T-helper 1 cell treated with Interleukin-12 subunit alpha and Interleukin-12 subunit beta and Interleukin-4 antibody, amounts not matched to agents 30 ng/mL and 1 ng/mL, for 36 hours (primary cell): ENCODE measurements around the gene UBE2H. TPM values are rescaled to one million over a fixed set of nuclear protein-coding genes. Genes with fewer than 3 reads are reported as not detected.
"Not testable (repeated sequence)": the region's sequence is repeated elsewhere in the genome, so short reads cannot be mapped to it uniquely, and the experiment has no call there.

Experiments used
- intact Hi-C: fragments of 100-400 bp; cut with micrococcal nuclease; formaldehyde crosslinking; loops from one replicate; pipeline ENCODE4 v1.15.1; 2024
- total RNA-seq: library from RNA; stranded (reverse); gene quantifications from 2 replicates; pipeline ENCODE4 v1.2.3, GENCODE V29; 2022

UBE2H gene
- total RNA-seq, 1 donor from 2014 or later, result 35.8 TPM

GRCh38 chr7:129875745-129876411 is 76.9 kb downstream of the UBE2H start:
- intact Hi-C loops, result no loop called here

DNA sequence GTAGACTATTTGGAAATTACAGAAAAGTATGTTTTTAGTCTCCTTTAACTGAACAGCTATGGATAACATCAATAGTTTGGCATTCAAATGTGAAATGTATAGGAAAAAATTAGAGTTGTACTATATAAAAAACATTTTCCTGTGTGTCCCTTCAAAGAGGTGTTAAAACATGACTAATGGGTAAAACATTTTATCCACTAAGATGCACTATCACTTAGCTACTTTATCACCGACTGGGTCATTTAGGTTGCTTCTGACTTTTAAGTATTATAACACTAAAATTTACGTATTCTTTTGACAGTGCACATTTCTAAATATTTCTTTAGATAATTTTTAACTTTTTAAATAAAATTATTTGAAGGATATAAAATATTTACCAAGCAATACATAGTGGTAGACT is 77.6 kb downstream of the UBE2H start:
- intact Hi-C loops, result no loop called here

- intact Hi-C loops, result no loop called here
These were observed 78.0 kb downstream of the UBE2H start for GRCh38 chr7:129874722-129875121.

- intact Hi-C loops, result no loop called here
These were observed 80.7 kb downstream of the UBE2H start for GRCh38 chr7:129872054-129872453.

DNA sequence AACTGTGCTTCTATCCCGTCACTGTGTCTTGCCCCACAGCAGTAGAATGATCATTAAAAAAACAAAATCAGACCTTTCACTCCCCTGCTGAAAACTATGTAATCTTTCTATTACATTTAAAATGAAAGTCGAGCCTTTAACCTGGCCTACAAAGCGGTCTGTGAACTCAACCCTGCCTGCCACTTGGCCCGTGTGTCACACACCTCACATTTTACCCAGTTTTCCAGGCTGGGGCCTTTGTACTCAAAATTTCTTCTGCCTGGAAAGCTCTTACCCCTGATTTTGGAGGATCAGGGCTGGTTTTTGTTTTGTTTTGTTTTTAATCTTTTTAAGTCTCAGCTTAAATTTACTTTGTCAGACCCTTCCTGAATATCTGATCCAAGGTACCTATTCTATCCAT is 82.1 kb downstream of the UBE2H start:
- intact Hi-C loops, result no loop called here

DNA sequence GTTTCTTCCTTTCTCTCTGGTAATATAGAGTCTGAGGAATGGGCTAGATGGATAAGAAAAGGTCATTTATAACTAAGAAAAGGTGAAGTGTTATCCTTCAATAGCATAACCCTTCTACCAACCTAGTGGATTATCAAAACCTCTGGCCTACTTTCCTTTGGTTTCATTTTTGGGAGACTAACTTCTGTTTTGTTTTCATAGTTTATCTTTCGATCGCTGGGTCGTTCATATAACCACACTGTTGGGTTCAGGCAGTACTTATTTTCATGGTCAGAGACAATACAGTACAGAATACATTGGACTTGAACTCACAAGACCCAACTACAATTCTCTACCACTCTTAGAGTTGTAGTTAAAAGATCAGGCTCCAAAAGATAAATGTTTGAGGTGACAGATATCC is 86.5 kb downstream of the UBE2H start:
- intact Hi-C loops, result no loop called here

DNA sequence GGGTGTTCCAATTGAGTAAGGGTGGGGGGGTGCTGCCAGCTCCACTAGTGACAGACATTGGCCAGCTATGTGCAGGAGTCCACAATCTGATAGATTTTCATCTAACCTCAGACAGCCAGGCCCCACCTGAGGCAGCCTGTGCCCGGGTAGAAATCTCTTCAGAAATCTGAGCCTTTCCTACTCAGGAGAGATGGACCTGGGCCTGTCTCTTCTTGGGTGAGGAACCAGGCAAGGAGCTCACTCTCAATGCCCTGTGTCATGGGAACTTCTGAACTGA is 86.9 kb downstream of the UBE2H start:
- intact Hi-C loops, result no loop called here

- intact Hi-C loops, result no loop called here
These were observed 87.5 kb downstream of the UBE2H start for GRCh38 chr7:129865093-129865924.

- intact Hi-C loops, result not testable (repeated sequence)
These were observed 88.1 kb downstream of the UBE2H start for GRCh38 chr7:129864676-129865075.

DNA sequence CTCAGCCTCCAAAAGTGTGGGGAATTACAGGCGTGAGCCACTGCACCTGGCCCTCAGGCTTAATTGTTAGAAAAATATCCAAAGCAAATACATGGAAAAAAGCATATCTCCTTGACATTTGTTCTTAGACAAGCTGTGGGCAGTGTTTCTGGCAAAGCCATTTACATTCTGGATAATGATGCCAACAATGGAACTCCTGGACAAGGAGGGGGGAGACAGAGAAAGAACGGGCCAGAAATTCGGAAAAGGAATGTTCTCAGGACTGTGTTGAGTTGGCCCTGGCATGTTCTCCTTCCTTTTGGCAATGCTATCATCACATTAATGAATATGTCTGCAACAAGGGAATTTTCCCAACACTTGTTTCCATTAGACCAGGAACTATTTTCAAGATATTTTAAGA is 88.7 kb downstream of the UBE2H start:
- intact Hi-C loops, result no loop called here

DNA sequence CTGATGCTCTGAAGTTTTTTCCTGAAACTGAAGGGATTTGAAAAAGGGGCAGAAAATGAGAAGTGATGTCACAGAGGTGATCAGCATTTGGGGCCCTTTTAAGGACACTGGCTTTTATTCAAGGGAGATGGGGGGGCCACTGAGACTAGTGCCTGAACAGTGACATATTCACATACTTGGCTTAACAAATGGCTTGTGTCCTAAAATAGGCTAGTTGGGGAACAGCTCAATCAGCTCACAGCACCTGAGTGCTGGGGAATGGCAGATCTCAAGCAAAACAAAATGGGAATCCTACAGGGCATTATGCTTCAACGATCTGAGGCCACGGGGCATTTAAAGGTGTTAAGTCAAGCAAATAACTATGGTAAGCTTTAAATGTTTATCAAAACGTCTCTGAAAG is 90.1 kb downstream of the UBE2H start:
- intact Hi-C loops, result no loop called here

DNA sequence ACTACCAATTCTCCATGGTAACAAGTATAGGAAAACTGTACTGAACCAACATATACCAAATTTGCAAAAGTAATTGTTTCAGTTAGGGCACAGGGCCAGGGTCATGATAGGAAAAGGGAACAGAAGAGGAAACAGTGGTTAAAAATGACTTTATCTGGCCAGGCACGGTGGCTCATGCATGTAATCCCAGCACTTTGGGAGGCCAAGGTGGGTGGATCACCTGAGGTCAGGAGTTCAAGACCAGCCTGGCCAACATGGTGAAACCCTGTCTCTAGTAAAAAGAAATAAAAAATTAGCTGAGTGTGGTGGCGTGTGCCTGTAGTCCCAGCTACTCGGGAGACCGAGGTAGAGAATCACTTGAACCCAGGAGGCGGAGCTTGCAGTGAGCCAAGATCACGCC is 92.0 kb downstream of the UBE2H start:
- intact Hi-C loops, result not testable (repeated sequence)

DNA sequence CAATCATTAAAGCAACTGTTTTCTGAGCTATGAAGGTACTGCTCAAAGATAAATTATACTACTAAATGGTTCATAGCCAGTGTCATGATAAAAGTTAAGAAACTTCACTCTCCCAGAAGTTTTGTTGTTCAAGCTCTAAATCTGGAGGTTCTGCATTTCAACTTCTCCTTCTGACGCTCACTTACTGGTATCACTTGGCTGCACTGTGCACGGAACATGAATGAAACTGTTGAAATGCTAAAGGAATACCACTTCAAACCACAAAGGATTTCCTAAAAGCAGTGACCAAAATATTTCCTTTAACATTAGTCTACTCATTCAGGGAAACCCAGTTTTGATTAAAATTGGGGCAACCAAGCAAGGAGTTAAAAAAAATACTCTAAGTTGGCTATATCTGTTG is 93.6 kb downstream of the UBE2H start:
- intact Hi-C loops, result no loop called here

- intact Hi-C loops, result no loop called here
These were observed 94.3 kb downstream of the UBE2H start for GRCh38 chr7:129858490-129858889.

- intact Hi-C loops, result no loop called here
These were observed 95.4 kb downstream of the UBE2H start for GRCh38 chr7:129857313-129857712.

DNA sequence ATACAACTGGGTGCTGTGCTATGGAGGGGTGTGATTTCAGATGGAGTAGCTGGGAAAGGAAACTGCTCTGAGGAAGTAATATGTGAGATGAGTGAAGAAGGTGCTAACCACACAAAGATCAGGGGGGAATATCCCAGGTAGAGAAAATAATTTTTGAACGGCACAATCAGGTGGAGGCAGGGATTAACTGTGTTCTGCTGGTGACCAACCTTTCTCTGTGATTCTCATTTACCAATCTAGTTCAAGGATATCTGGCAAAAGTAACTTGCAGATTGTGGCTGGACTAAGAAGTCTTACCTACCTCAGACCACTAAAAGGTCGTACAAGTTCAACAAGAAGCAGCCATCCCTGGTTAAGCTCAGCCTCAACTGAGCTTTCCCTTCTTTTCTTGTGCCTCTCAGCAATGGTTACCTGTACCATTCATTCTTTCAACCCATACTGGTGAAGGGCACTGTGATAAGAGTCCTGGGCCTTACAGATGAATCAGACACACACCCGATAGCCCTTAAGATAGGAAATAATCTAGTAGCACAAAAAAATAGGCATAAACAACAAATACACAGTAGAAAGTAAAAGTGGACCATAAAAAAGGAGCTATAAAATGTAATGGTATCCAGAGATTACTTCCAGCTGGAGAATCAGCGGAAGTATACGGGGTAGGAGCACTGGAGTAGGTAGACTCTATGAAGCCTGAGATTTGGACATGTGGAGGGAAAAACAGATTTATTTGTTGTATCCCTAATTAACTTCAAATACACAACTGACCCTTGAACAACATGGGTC is 96.6 kb downstream of the UBE2H start:
- intact Hi-C loops, result no loop called here

DNA sequence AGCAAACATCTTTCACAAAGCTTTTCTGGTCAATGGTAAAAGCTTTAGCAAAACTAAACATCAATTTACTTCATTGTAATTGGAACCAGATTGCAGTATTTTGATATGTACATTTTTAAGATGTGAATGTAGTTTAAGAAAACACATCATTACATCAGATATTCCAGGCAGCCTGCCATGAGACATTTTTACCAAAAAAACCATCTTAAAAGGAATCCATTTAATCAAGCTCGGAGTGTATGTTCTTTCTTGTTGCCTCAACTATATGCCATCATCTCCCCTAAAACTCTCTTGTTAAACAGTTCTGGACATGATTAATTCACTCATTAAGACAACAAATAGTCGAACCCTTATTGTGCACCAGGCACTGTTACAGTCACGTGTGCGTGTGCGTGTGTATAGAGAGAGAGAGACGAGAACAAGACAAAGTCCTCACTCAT is 97.5 kb downstream of the UBE2H start:
- intact Hi-C loops, result no loop called here

DNA sequence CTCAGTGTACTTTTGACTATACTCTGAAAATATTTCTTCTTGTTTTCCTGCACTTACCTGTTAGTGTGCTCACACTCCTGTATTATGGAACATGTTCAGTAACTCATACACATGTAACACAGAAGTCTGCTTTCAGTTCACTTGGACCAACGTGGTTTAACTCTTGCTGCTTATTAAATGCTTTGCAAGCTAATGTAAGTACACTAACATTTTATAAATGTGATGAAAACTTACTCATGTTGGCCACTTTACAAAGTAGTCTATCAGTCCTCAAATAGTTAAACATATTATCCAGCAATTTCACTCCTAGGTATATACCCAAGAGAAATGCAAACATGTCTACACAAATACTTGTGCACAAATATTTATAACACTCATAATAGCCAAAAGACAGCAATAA is 98.4 kb downstream of the UBE2H start:
- intact Hi-C loops, result no loop called here

- intact Hi-C loops, result no loop called here
These were observed 99.0 kb downstream of the UBE2H start for GRCh38 chr7:129853661-129854268.

DNA sequence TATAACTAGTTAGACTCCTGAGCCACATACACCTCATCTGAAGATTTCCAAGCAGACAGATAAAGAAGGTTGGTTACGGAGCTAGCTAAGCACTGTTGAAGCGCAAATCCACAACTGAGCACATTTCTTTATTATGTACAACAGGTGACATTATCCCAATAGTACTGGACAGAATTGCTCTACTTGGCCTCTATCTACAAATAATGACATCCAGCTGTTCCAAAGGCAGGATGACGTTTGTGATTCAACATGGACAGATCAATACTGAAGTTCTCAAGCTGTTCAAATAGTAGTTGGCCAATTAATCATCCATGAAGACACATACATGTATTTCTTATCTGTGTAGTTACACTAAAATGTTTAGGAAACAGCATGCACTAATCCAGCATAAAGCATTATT is 101.0 kb downstream of the UBE2H start:
- intact Hi-C loops, result no loop called here

GRCh38 chr7:129851174-129851573 is 101.6 kb downstream of the UBE2H start:
- intact Hi-C loops, result no loop called here

DNA sequence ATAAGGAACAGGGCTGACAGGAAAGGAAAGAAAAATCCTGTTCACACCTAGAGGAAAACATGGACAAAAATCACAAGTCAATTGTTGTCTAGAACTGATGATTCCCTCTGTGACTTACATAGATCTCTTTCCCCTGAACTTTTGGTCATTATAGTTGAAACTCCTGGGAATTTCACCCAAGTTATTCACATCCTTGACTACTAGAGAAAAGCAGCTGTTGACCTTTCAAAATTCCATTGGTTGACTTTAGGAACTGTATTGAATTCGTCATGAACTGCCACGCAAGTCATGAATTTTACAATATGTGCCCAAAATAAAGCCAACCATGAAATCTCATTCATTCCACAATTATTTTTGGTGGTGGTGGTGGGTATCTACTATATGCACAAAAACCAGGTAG is 104.3 kb downstream of the UBE2H start:
- intact Hi-C loops, result no loop called here
